IMR-90 (cell line): ENCODE measurements around the gene SFTA2. TPM values are rescaled to one million over a fixed set of nuclear protein-coding genes. Genes with fewer than 3 reads are reported as not detected.

Experiments
- ATAC-seq: fragments of 200-7000 bp; cut with Tn5 transposase; 2 replicates; pipeline ENCODE4 v1.9.1; 2020; ENCODE audit warnings: low read depth, mild to moderate bottlenecking, moderate library complexity
- BruUV-seq: library from RNA; stranded (reverse); fragments of 400-500 nt; replicated peaks from 2 replicates; lab custom pipeline; 2021; lab: Mats Ljungman, UMichigan
- CTCF ChIA-PET: fragments of 300-600 bp; formaldehyde crosslinking; extraction: SDS; loops from one replicate; lab custom pipeline; 2021; ENCODE audit warnings: antibody characterized with exemption; lab: Yijun Ruan, JAX
- POLR2A ChIA-PET: fragments of 300-600 bp; sonication (Branson Sonifier 250); formaldehyde crosslinking; loops from one replicate; lab custom pipeline; 2022; ENCODE audit warnings: antibody characterized with exemption; ENCODE audit not compliant: unreplicated experiment; lab: Charles Lee
- DNase-seq: peaks from one replicate; pipeline ENCODE4 v3.0.0; 2013
- H2AFZ ChIP-seq: replicated peaks from 2 replicates; pipeline ENCODE3; 2013; ENCODE audit warnings: low read length, mild to moderate bottlenecking; ENCODE audit not compliant: poor library complexity
- H2AK5ac ChIP-seq: 2 replicates; pipeline ENCODE4 v1.6.1; 2013; ENCODE audit warnings: low read depth, low read length, inconsistent platforms
- H2AK9ac ChIP-seq: replicated peaks from 2 replicates; pipeline ENCODE3; 2013; ENCODE audit warnings: mild to moderate bottlenecking, low read depth, low read length, moderate library complexity; ENCODE audit not compliant: poor library complexity
- H2BK120ac ChIP-seq: 2 replicates; pipeline ENCODE4 v1.6.1; 2013; ENCODE audit warnings: low read depth, low read length, inconsistent platforms
- H2BK15ac ChIP-seq: 3 replicates; pipeline ENCODE4 v1.6.1; 2013; ENCODE audit warnings: low read depth, low read length, inconsistent platforms
- H2BK20ac ChIP-seq: 2 replicates; pipeline ENCODE4 v1.6.1; 2013; ENCODE audit warnings: low read depth, mild to moderate bottlenecking, inconsistent platforms, low read length, moderate library complexity
- H2BK5ac ChIP-seq: 2 replicates; pipeline ENCODE4 v1.6.1; 2013; ENCODE audit warnings: mild to moderate bottlenecking, low read depth, low read length, inconsistent platforms; ENCODE audit not compliant: poor library complexity, severe bottlenecking
- H3K14ac ChIP-seq: replicated peaks from 2 replicates; pipeline ENCODE4 v1.6.1; 2013; ENCODE audit warnings: low read depth, low read length, inconsistent platforms
- H3K18ac ChIP-seq: 2 replicates; pipeline ENCODE4 v1.6.1; 2013; ENCODE audit warnings: low read depth, low read length, control low read depth
- H3K23ac ChIP-seq: 2 replicates; pipeline ENCODE4 v1.6.1; 2013; ENCODE audit warnings: low read depth, low read length, inconsistent platforms
- H3K27ac ChIP-seq: 2 replicates; pipeline ENCODE4 v1.5.1; 2013; ENCODE audit warnings: mild to moderate bottlenecking, control low read depth, low read length; ENCODE audit not compliant: insufficient read depth
- H3K27me3 ChIP-seq: 2 replicates; pipeline ENCODE4 v1.6.1; 2013; ENCODE audit warnings: low read length; ENCODE audit not compliant: control insufficient read depth, insufficient read depth
- H3K36me3 ChIP-seq: 2 replicates; pipeline ENCODE4 v1.6.1; 2013; ENCODE audit warnings: low read length, mixed read lengths; ENCODE audit not compliant: control insufficient read depth, insufficient read depth
- H3K4ac ChIP-seq: 2 replicates; pipeline ENCODE4 v1.6.1; 2013; ENCODE audit warnings: low read depth, low read length, inconsistent platforms
- H3K4me1 ChIP-seq: 2 replicates; pipeline ENCODE4 v1.6.1; 2013; ENCODE audit warnings: low read length, mixed read lengths; ENCODE audit not compliant: control insufficient read depth, insufficient read depth
- H3K4me2 ChIP-seq: 2 replicates; pipeline ENCODE4 v1.6.1; 2013; ENCODE audit warnings: low read depth, mild to moderate bottlenecking, control low read depth, low read length, moderate library complexity
- H3K4me3 ChIP-seq: 2 replicates; pipeline ENCODE4 v1.5.1; 2013; ENCODE audit warnings: low read depth, mild to moderate bottlenecking, control low read depth, low read length, moderate library complexity; ENCODE audit not compliant: insufficient read depth
- H3K56ac ChIP-seq: 2 replicates; pipeline ENCODE4 v1.6.1; 2013; ENCODE audit warnings: low read length, inconsistent platforms; ENCODE audit not compliant: insufficient read depth; ENCODE audit errors: extremely low read depth
- H3K79me1 ChIP-seq, 2 experiments: 2 replicates each; pipeline ENCODE4 v1.6.1; 2013; ENCODE audit warnings: low read length in 2 of 2, inconsistent platforms in 1 of 2, low read depth in 1 of 2
- H3K9ac ChIP-seq: 2 replicates; pipeline ENCODE4 v1.6.1; 2013; ENCODE audit warnings: low read depth, low read length, control low read depth
- H3K9me1 ChIP-seq: 2 replicates; pipeline ENCODE4 v1.6.1; 2013; ENCODE audit warnings: low read length, inconsistent platforms; ENCODE audit not compliant: insufficient read depth
- H3K9me3 ChIP-seq: 2 replicates; pipeline ENCODE4 v1.6.1; 2013; ENCODE audit warnings: low read length; ENCODE audit not compliant: control insufficient read depth, insufficient read depth
- H4K20me1 ChIP-seq: 2 replicates; pipeline ENCODE4 v1.6.1; 2013; ENCODE audit warnings: low read length, inconsistent platforms; ENCODE audit not compliant: insufficient read depth
- H4K5ac ChIP-seq: 2 replicates; pipeline ENCODE4 v1.6.1; 2013; ENCODE audit warnings: mild to moderate bottlenecking, low read depth, low read length, control low read depth
- H4K8ac ChIP-seq, 2 experiments: 2 replicates each; pipeline ENCODE4 v1.6.1; 2013; ENCODE audit warnings: low read depth in 2 of 2, low read length in 2 of 2, control low read depth in 1 of 2, inconsistent platforms in 1 of 2
- H4K91ac ChIP-seq: 2 replicates; pipeline ENCODE4 v1.6.1; 2013; ENCODE audit warnings: low read depth, low read length, inconsistent platforms; ENCODE audit not compliant: insufficient read depth
- BHLHE40 ChIP-seq: fragments of 150-350 bp; IDR thresholded peaks from 2 replicates; pipeline ENCODE4 v1.6.1; 2016; ENCODE audit warnings: mild to moderate bottlenecking, low read depth, low read length
- CEBPB ChIP-seq: IDR thresholded peaks from 2 replicates; pipeline ENCODE4 v1.6.1; 2012; ENCODE audit warnings: low read depth, low read length, improper control_type of control experiment
- MAZ ChIP-seq: IDR thresholded peaks from 2 replicates; pipeline ENCODE4 v1.6.1; 2012; ENCODE audit warnings: low read depth, mild to moderate bottlenecking, low read length, improper control_type of control experiment, moderate library complexity, borderline replicate concordance
- MXI1 ChIP-seq: IDR thresholded peaks from 2 replicates; pipeline ENCODE4 v1.6.1; 2012; ENCODE audit warnings: low read depth, mild to moderate bottlenecking, low read length, moderate library complexity, borderline replicate concordance
- NFE2L2 ChIP-seq: fragments of 150-350 bp; IDR thresholded peaks from 2 replicates; pipeline ENCODE4 v1.6.1; 2016; ENCODE audit warnings: low read depth, mild to moderate bottlenecking, low read length
- POLR2A ChIP-seq: IDR thresholded peaks from 2 replicates; pipeline ENCODE4 v1.6.1; 2012; ENCODE audit warnings: mild to moderate bottlenecking, low read depth, low read length
- RAD21 ChIP-seq: IDR thresholded peaks from 2 replicates; pipeline ENCODE4 v1.6.1; 2012; ENCODE audit warnings: low read length, improper control_type of control experiment
- RFX5 ChIP-seq: IDR thresholded peaks from 2 replicates; pipeline ENCODE4 v1.8.0; 2012; ENCODE audit warnings: low read depth, mild to moderate bottlenecking, low read length, moderate library complexity
- SMC3 ChIP-seq: fragments of 150-350 bp; IDR thresholded peaks from 2 replicates; pipeline ENCODE4 v1.6.1; 2016; ENCODE audit warnings: low read depth, mild to moderate bottlenecking, antibody characterized with exemption, low read length, moderate library complexity
- WGBS, 2 experiments: methylation state at CpG; one replicate each; pipeline versions ENCODE4 v1.1.5 to v1.1.7; 2013; ENCODE audit warnings: missing lambda C conversion rate in 2 of 2; ENCODE audit not compliant: insufficient read length in 1 of 2; ENCODE audit errors: extremely low coverage in 2 of 2; 5-methylcytosine and 5-hydroxymethylcytosine counted together
- dilution Hi-C: fragments of 300-500 bp; cut with HindIII; formaldehyde crosslinking; loops from one replicate; pipeline ENCODE4 v1.14.3; 2018; ENCODE audit warnings: low sequenced_read_pairs; ENCODE audit not compliant: unreplicated experiment
- in situ Hi-C: fragments of 300-500 bp; cut with MboI; formaldehyde crosslinking; loops from 3 replicates; pipeline ENCODE4 v1.14.3; 2019; ENCODE audit warnings: low sequenced_read_pairs, inconsistent platforms, mixed read lengths
- intact Hi-C: fragments of 100-400 bp; cut with micrococcal nuclease; formaldehyde crosslinking; loops from 2 replicates; pipeline ENCODE4 v1.10.0; 2022
- polyA plus RNA-seq, 3 experiments: library from polyadenylated mRNA; depleted of rRNA; stranded (reverse); fragments of >200 nt; gene quantifications; 2 replicates each; pipeline ENCODE4 v1.2.3, GENCODE V29; 2012; ENCODE audit warnings: low replicate concordance in 1 of 3
- total RNA-seq: library from RNA; depleted of rRNA; stranded (reverse); fragments of >200 nt; gene quantifications from 2 replicates; pipeline ENCODE4 v1.2.3, GENCODE V29; 2012
- TF ChIP-seq, protein P1 (sequence below): fragments of 150-350 bp; IDR thresholded peaks from 2 replicates; pipeline ENCODE4 v1.6.1; 2017; ENCODE audit warnings: mild to moderate bottlenecking, antibody characterized with exemption, low read length, low read depth

Gene SFTA2
- total and polyA plus RNA-seq, 2 of the 4 experiments (the other 2 are of a cell fraction), result not detected

DNA sequence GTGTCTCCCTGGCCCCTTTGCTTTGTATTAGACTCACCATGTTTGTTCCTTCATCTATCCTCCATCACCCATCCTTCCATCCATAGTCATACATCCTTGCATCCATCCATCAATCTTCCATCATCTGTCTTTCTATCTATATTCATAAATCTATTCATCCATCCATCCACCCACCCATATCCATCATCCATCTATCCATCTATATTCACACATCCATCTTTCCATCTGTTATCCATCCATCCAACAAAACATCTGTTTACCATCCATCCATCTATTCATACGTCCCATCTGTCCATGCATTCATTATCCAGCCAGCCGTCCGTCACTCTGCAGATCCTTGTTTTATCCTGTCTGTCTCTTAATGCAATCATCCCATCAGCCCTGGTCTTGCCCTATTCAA, 37.0 kb downstream of the SFTA2 start:
- TF ChIP-seq MAZ (no peak), POLR2A (no peak), CEBPB (no peak), RFX5 (no peak), BHLHE40 (no peak), SMC3 (no peak), MXI1 (no peak), RAD21 (no peak), NFE2L2 (no peak)
- TF ChIP-seq, protein P1, sequence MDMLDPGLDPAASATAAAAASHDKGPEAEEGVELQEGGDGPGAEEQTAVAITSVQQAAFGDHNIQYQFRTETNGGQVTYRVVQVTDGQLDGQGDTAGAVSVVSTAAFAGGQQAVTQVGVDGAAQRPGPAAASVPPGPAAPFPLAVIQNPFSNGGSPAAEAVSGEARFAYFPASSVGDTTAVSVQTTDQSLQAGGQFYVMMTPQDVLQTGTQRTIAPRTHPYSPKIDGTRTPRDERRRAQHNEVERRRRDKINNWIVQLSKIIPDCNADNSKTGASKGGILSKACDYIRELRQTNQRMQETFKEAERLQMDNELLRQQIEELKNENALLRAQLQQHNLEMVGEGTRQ, result no peak
- H3K18ac ChIP-seq, result no peak overlapping the region
- no peaks in the 10 kb centered on the region for H3K9me3 ChIP-seq
- peaks cover 72% of the 10 kb centered on the region for H3K36me3 ChIP-seq
- in situ Hi-C loops (no loop called here), dilution Hi-C loops (no loop called here), intact Hi-C loops (no loop called here)
- no peak overlapping the region for H2BK120ac ChIP-seq
- no peak overlapping the region for H3K23ac ChIP-seq
- no peak overlapping the region for H4K91ac ChIP-seq
- no peak overlapping the region for H4K5ac ChIP-seq
- POLR2A ChIA-PET, result no interaction called here
- H3K27me3 ChIP-seq, result no peaks in the 10 kb centered on the region
- no peak overlapping the region for H3K9ac ChIP-seq
- 94 to 100% methylated on average over 1 to 3 of the region's 3 CpGs for whole genome bisulfite sequencing, 2 experiments
- H3K14ac ChIP-seq, result no peak overlapping the region
- H2BK20ac ChIP-seq, result no peak overlapping the region
- no peak overlapping the region for H3K4ac ChIP-seq
- CTCF ChIA-PET, result no interaction called here
- no peak for DNase-seq
- peaks cover 0 to 14% of the 10 kb centered on the region in 2 experiments for H3K79me1 ChIP-seq
- BruUV-seq, result no TSS peak
- no peak for ATAC-seq
- H2BK5ac ChIP-seq, result no peak overlapping the region
- no peak overlapping the region for H2AFZ ChIP-seq
- H3K9me1 ChIP-seq, result no peaks in the 10 kb centered on the region
- H3K4me2 ChIP-seq, result no peak overlapping the region
- no peak overlapping the region for H4K8ac ChIP-seq
- no peak overlapping the region for H2BK15ac ChIP-seq
- H3K27ac ChIP-seq, result no peak overlapping the region
- H3K4me1 ChIP-seq, result no peaks in the 10 kb centered on the region
- H2AK9ac ChIP-seq, result no peak overlapping the region
- H4K20me1 ChIP-seq, result no peaks in the 10 kb centered on the region; the same call in 1 of the 2 replicates
- no peak overlapping the region for H3K4me3 ChIP-seq
- H2AK5ac ChIP-seq, result no peak overlapping the region
- H3K56ac ChIP-seq, result no peak overlapping the region
